SK-N-SH (cell line): ENCODE results near the gene FAXDC2.

Experiments
- RAD21 ChIP-seq: IDR thresholded peaks from 2 replicates; pipeline ENCODE4 v1.6.1; 2012; ENCODE audit warnings: mild to moderate bottlenecking, low read length
- SMC3 ChIP-seq: IDR thresholded peaks from 2 replicates; pipeline ENCODE4 v1.6.1; 2012; ENCODE audit warnings: low read depth, low read length, improper control_type of control experiment
- USF1 ChIP-seq: IDR thresholded peaks from 2 replicates; pipeline ENCODE4 v1.4.0; 2012; ENCODE audit warnings: low read depth, borderline replicate concordance
- TF ChIP-seq, protein P1 (sequence below): fragments of 200-600 bp; sonication (generic); IDR thresholded peaks from 2 replicates; pipeline ENCODE4 v1.6.1; 2017; ENCODE audit warnings: antibody characterized with exemption, mild to moderate bottlenecking, moderate library complexity

- TF ChIP-seq, protein P1, sequence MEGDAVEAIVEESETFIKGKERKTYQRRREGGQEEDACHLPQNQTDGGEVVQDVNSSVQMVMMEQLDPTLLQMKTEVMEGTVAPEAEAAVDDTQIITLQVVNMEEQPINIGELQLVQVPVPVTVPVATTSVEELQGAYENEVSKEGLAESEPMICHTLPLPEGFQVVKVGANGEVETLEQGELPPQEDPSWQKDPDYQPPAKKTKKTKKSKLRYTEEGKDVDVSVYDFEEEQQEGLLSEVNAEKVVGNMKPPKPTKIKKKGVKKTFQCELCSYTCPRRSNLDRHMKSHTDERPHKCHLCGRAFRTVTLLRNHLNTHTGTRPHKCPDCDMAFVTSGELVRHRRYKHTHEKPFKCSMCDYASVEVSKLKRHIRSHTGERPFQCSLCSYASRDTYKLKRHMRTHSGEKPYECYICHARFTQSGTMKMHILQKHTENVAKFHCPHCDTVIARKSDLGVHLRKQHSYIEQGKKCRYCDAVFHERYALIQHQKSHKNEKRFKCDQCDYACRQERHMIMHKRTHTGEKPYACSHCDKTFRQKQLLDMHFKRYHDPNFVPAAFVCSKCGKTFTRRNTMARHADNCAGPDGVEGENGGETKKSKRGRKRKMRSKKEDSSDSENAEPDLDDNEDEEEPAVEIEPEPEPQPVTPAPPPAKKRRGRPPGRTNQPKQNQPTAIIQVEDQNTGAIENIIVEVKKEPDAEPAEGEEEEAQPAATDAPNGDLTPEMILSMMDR: no peak
- no peak for TF ChIP-seq RAD21
- TF ChIP-seq USF1: no peak
- no peak for TF ChIP-seq SMC3
Observed at GRCh38 chr5:154770111-154770510, 80.3 kb downstream of the FAXDC2 start.
